ENCODE measurements around the gene FAM3A. TPM values are rescaled to one million over a fixed set of nuclear protein-coding genes. Genes with fewer than 3 reads are reported as not detected.

FAM3A gene
- total and polyA plus RNA-seq, 2 of the 8 experiments (the other 6 are each of a cell fraction or from before 2014, with no cell fraction given): 16.2 to 18.6 TPM

GRCh38 chrX:154458954-154459778 is 56.9 kb downstream of the FAM3A start (continued):
- TF ChIP-seq CTBP2 (IDR thresholded peaks at IDR 0.05; ENCODE audit: borderline replicate concordance, insufficient read depth, insufficient read length, low read length): no peak
- TF ChIP-seq, protein P1, sequence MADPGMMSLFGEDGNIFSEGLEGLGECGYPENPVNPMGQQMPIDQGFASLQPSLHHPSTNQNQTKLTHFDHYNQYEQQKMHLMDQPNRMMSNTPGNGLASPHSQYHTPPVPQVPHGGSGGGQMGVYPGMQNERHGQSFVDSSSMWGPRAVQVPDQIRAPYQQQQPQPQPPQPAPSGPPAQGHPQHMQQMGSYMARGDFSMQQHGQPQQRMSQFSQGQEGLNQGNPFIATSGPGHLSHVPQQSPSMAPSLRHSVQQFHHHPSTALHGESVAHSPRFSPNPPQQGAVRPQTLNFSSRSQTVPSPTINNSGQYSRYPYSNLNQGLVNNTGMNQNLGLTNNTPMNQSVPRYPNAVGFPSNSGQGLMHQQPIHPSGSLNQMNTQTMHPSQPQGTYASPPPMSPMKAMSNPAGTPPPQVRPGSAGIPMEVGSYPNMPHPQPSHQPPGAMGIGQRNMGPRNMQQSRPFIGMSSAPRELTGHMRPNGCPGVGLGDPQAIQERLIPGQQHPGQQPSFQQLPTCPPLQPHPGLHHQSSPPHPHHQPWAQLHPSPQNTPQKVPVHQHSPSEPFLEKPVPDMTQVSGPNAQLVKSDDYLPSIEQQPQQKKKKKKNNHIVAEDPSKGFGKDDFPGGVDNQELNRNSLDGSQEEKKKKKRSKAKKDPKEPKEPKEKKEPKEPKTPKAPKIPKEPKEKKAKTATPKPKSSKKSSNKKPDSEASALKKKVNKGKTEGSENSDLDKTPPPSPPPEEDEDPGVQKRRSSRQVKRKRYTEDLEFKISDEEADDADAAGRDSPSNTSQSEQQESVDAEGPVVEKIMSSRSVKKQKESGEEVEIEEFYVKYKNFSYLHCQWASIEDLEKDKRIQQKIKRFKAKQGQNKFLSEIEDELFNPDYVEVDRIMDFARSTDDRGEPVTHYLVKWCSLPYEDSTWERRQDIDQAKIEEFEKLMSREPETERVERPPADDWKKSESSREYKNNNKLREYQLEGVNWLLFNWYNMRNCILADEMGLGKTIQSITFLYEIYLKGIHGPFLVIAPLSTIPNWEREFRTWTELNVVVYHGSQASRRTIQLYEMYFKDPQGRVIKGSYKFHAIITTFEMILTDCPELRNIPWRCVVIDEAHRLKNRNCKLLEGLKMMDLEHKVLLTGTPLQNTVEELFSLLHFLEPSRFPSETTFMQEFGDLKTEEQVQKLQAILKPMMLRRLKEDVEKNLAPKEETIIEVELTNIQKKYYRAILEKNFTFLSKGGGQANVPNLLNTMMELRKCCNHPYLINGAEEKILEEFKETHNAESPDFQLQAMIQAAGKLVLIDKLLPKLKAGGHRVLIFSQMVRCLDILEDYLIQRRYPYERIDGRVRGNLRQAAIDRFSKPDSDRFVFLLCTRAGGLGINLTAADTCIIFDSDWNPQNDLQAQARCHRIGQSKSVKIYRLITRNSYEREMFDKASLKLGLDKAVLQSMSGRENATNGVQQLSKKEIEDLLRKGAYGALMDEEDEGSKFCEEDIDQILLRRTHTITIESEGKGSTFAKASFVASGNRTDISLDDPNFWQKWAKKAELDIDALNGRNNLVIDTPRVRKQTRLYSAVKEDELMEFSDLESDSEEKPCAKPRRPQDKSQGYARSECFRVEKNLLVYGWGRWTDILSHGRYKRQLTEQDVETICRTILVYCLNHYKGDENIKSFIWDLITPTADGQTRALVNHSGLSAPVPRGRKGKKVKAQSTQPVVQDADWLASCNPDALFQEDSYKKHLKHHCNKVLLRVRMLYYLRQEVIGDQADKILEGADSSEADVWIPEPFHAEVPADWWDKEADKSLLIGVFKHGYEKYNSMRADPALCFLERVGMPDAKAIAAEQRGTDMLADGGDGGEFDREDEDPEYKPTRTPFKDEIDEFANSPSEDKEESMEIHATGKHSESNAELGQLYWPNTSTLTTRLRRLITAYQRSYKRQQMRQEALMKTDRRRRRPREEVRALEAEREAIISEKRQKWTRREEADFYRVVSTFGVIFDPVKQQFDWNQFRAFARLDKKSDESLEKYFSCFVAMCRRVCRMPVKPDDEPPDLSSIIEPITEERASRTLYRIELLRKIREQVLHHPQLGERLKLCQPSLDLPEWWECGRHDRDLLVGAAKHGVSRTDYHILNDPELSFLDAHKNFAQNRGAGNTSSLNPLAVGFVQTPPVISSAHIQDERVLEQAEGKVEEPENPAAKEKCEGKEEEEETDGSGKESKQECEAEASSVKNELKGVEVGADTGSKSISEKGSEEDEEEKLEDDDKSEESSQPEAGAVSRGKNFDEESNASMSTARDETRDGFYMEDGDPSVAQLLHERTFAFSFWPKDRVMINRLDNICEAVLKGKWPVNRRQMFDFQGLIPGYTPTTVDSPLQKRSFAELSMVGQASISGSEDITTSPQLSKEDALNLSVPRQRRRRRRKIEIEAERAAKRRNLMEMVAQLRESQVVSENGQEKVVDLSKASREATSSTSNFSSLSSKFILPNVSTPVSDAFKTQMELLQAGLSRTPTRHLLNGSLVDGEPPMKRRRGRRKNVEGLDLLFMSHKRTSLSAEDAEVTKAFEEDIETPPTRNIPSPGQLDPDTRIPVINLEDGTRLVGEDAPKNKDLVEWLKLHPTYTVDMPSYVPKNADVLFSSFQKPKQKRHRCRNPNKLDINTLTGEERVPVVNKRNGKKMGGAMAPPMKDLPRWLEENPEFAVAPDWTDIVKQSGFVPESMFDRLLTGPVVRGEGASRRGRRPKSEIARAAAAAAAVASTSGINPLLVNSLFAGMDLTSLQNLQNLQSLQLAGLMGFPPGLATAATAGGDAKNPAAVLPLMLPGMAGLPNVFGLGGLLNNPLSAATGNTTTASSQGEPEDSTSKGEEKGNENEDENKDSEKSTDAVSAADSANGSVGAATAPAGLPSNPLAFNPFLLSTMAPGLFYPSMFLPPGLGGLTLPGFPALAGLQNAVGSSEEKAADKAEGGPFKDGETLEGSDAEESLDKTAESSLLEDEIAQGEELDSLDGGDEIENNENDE (IDR thresholded peaks at IDR 0.05; ENCODE audit: insufficient replicate concordance, low read length): no peak
- no peak for TF ChIP-seq RBBP5 (IDR thresholded peaks at IDR 0.05; ENCODE audit: borderline replicate concordance, low read depth, low read length)
- no peak for TF ChIP-seq CREB1 (IDR thresholded peaks at IDR 0.05)
- TF ChIP-seq BCL11A (IDR thresholded peaks at IDR 0.05; ENCODE audit: low read depth in 2 of 2, low read length in 2 of 2): no peak
- no peak for TF ChIP-seq KDM4A (IDR thresholded peaks at IDR 0.05; ENCODE audit: low read depth, low read length, severe bottlenecking)
- TF ChIP-seq, protein P2, sequence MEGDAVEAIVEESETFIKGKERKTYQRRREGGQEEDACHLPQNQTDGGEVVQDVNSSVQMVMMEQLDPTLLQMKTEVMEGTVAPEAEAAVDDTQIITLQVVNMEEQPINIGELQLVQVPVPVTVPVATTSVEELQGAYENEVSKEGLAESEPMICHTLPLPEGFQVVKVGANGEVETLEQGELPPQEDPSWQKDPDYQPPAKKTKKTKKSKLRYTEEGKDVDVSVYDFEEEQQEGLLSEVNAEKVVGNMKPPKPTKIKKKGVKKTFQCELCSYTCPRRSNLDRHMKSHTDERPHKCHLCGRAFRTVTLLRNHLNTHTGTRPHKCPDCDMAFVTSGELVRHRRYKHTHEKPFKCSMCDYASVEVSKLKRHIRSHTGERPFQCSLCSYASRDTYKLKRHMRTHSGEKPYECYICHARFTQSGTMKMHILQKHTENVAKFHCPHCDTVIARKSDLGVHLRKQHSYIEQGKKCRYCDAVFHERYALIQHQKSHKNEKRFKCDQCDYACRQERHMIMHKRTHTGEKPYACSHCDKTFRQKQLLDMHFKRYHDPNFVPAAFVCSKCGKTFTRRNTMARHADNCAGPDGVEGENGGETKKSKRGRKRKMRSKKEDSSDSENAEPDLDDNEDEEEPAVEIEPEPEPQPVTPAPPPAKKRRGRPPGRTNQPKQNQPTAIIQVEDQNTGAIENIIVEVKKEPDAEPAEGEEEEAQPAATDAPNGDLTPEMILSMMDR (IDR thresholded peaks at IDR 0.05; ENCODE audit: control extremely low read depth in 1 of 3, insufficient read depth in 1 of 3, low read depth in 1 of 3, low read length in 3 of 3): no peak

Data from H1 (cell line).